ENCODE data around the gene RAB38. TPM values are rescaled to one million over a fixed set of nuclear protein-coding genes. Genes with fewer than 3 reads are reported as not detected.

Gene RAB38
- total RNA-seq, 1 experiment from 2014 or later, result 18.7 TPM

GRCh38 chr11:88173956-88174355 is 1.3 kb downstream of the RAB38 start:
- H3K9me3 ChIP-seq (ENCODE audit: control insufficient read depth, low read depth, low read length), result no peaks in the 10 kb centered on the region
- H3K9me3 Mint-ChIP-seq, result no peaks in the 10 kb centered on the region
- H2BK5ac ChIP-seq (ENCODE audit: insufficient read length, low read length), result no peak overlapping the region
- no peak overlapping the region for H3K56ac ChIP-seq (ENCODE audit: insufficient read length, low read depth, low read length)
- no peak overlapping the region for H2BK120ac ChIP-seq (ENCODE audit: low read depth, low read length, poor library complexity, severe bottlenecking)
- H4K91ac ChIP-seq (ENCODE audit: insufficient read length, low read depth, low read length), result no peak overlapping the region
- H2BK20ac ChIP-seq (ENCODE audit: low read depth, low read length, poor library complexity, severe bottlenecking), result no peak overlapping the region
- H3K4ac ChIP-seq (ENCODE audit: low read depth, low read length), result no peak overlapping the region
- peak overlapping the region; percentile 81 to 83 for H3K4me3 Mint-ChIP-seq
- no peak overlapping the region for H2AFZ ChIP-seq (ENCODE audit: low read length)
- H4K8ac ChIP-seq (replicated peaks; ENCODE audit: insufficient read length, low read depth, low read length), result no peak overlapping the region
- no peak overlapping the region for H2BK12ac ChIP-seq (ENCODE audit: insufficient read length, low read depth, low read length)
- H3K14ac ChIP-seq (ENCODE audit: insufficient read depth, low read length), result no peak overlapping the region
- no peak overlapping the region for H3K27ac Mint-ChIP-seq
- no peak overlapping the region for H2BK15ac ChIP-seq (ENCODE audit: low read depth, low read length)
- no peak overlapping the region for H3K27ac ChIP-seq (ENCODE audit: insufficient read length, low read depth, low read length)
- H3K9ac ChIP-seq (ENCODE audit: extremely low read depth, insufficient read length, low read length), result no peak overlapping the region
- WGBS (ENCODE audit: extremely low coverage, insufficient read length, low lambda C conversion rate), result no CpG with 5 or more reads among the region's 3 CpGs
- no peaks in the 10 kb centered on the region for H3K79me2 ChIP-seq (ENCODE audit: insufficient read depth, low read length)
- no peaks in the 10 kb centered on the region for H4K20me1 ChIP-seq (ENCODE audit: control insufficient read depth, insufficient read depth, insufficient read length)
- H3K79me1 ChIP-seq (ENCODE audit: insufficient read depth, low read depth, low read length, poor library complexity, severe bottlenecking), result no peaks in the 10 kb centered on the region
- no peak overlapping the region for H3T11ph ChIP-seq (ENCODE audit: low read length)
- H3K27me3 ChIP-seq (ENCODE audit: insufficient read depth, low read length), result no peaks in the 10 kb centered on the region
- peaks cover 3% of the 10 kb centered on the region for H3K27me3 Mint-ChIP-seq (ENCODE audit: low read depth)
- H3K4me1 Mint-ChIP-seq, result peaks cover 18 to 20% of the 10 kb centered on the region in 2 experiments
- H3K23ac ChIP-seq (ENCODE audit: insufficient read length, low read depth, low read length), result no peak overlapping the region
- DNase-seq, result no peak
- H4K5ac ChIP-seq (ENCODE audit: insufficient read length, low read depth, low read length), result no peak overlapping the region
- peaks cover 13% of the 10 kb centered on the region for H3K23me2 ChIP-seq (ENCODE audit: insufficient read length, low read depth, low read length, poor library complexity, severe bottlenecking)
- H2AK5ac ChIP-seq (ENCODE audit: insufficient read length, low read length), result no peak overlapping the region
- H3K36me3 Mint-ChIP-seq (ENCODE audit: insufficient read depth in 1 of 3, low read depth in 3 of 3), result 0 out of 7 replicates have a peak, but pooled peaks cover 0 to 2% (median 0%) of the 10 kb centered on the region in 3 experiments
- TF ChIP-seq CTCF (conservative IDR thresholded peaks at IDR 0.05), result no peak
- no peak overlapping the region for H3K18ac ChIP-seq (ENCODE audit: insufficient read length, low read depth, low read length)
- H3K4me1 ChIP-seq (ENCODE audit: insufficient read depth, low read length), result no peaks in the 10 kb centered on the region; the same call in 1 of the 2 replicates
- no peak overlapping the region for H3K4me2 ChIP-seq (ENCODE audit: insufficient read depth, insufficient read length, low read length)

Data from H9 (cell line).